Measurements from ENCODE around the gene LRRTM4. TPM values are rescaled to one million over a fixed set of nuclear protein-coding genes. Genes with fewer than 3 reads are reported as not detected.

LRRTM4 gene
- polyA plus RNA-seq, 1 of the 3 experiments (the other 2 are of a cell fraction) = 0.10 TPM

DNA sequence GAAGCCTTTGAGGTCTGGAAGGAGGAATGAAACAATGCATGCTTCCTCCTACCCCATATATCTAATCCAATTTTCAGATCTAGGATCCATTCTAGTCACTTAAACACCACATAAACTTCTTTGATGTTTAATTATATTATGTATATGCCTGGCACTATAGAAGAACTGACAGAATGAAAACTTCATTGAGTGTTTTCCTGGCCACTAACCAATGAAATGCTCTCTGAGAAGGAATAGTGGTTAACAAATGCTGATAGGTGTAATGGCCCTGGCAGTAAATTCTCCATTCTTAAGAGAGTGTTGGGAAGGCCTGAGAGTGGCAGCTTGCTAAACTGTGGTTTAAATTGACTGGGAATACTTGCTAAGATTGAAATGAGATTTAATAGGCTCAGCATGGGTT, 710.0 kb downstream of the LRRTM4 start:
- H3K27ac ChIP-seq (ENCODE audit: low read depth in 2 of 2, low read length in 1 of 2) = no peak overlapping the region; a peak in 1 of 4 replicates
- H3K9ac ChIP-seq = no peak overlapping the region
- no peaks in the 10 kb centered on the region for H3K9me3 ChIP-seq
- H3F3A ChIP-seq (replicated peaks; ENCODE audit: insufficient read depth) = no peaks in the 10 kb centered on the region
- H3K9me2 ChIP-seq = no peaks in the 10 kb centered on the region
- TF ChIP-seq FOXJ3 (CRISPR knock-in tag; IDR thresholded peaks at IDR 0.05) (no peak), YY1 (IDR thresholded peaks at IDR 0.05; ENCODE audit: low read depth) (no peak), SMC3 (IDR thresholded peaks at IDR 0.05; ENCODE audit: low read depth, low read length) (no peak), SIN3A (IDR thresholded peaks at IDR 0.05; ENCODE audit: borderline replicate concordance, low read depth, low read length) (no peak), MEF2A (IDR thresholded peaks at IDR 0.05; ENCODE audit: borderline replicate concordance, low read depth) (no peak), FOXM1 (IDR thresholded peaks at IDR 0.05; ENCODE audit: low read depth) (no peak), EZH2phosphoT487 (IDR thresholded peaks at IDR 0.05; ENCODE audit: borderline replicate concordance, low read depth) (no peak), REST (IDR thresholded peaks at IDR 0.05; ENCODE audit: low read depth, low read length) (no peak), POLR2AphosphoS5 (IDR thresholded peaks at IDR 0.05; ENCODE audit: low read depth, low read length) (no peak), CHD2 (IDR thresholded peaks at IDR 0.05; ENCODE audit: low read length, partially characterized antibody) (no peak), ELF1 (IDR thresholded peaks at IDR 0.05) (no peak), TEAD4 (IDR thresholded peaks at IDR 0.05; ENCODE audit: borderline replicate concordance, insufficient read depth) (no peak), JUND (IDR thresholded peaks at IDR 0.05) (no peak), EP300 (IDR thresholded peaks at IDR 0.05; ENCODE audit: borderline replicate concordance in 1 of 2, low read depth in 1 of 2, low read length in 1 of 2) (no peak), GATA2 (CRISPR knock-in tag; IDR thresholded peaks at IDR 0.05) (no peak), RXRA (IDR thresholded peaks at IDR 0.05; ENCODE audit: borderline replicate concordance, low read depth) (no peak), TAF1 (IDR thresholded peaks at IDR 0.05; ENCODE audit: borderline replicate concordance, low read depth, low read length) (no peak), PBX3 (IDR thresholded peaks at IDR 0.05) (no peak)
- TF ChIP-seq, protein P1, sequence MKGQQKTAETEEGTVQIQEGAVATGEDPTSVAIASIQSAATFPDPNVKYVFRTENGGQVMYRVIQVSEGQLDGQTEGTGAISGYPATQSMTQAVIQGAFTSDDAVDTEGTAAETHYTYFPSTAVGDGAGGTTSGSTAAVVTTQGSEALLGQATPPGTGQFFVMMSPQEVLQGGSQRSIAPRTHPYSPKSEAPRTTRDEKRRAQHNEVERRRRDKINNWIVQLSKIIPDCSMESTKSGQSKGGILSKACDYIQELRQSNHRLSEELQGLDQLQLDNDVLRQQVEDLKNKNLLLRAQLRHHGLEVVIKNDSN (IDR thresholded peaks at IDR 0.05; ENCODE audit: borderline replicate concordance, low read depth) = no peak
- no peaks in the 10 kb centered on the region for H3K79me2 ChIP-seq (ENCODE audit: insufficient read depth)
- H3K4me2 ChIP-seq = no peak overlapping the region
- no peaks in the 10 kb centered on the region for H3K36me3 ChIP-seq (replicated peaks in 1 of 2; ENCODE audit: control insufficient read depth in 1 of 2, insufficient read depth in 2 of 2, low read length in 1 of 2)
- CTCF ChIA-PET = interaction anchor here (0.7 kb wide), 1 partner anchor 580 kb away, joined by 3 read pairs; no protein-coding TSS in a partner anchor
- peaks cover 0 to 3% of the 10 kb centered on the region in 2 experiments; a peak in 2 of 4 replicates for H3K4me1 ChIP-seq (ENCODE audit: control insufficient read depth in 1 of 2, insufficient read depth in 2 of 2, low read depth in 1 of 2, low read length in 1 of 2)
- H2AFZ ChIP-seq (ENCODE audit: low read depth) = no peak overlapping the region
- H4K20me1 ChIP-seq (ENCODE audit: insufficient read depth) = no peaks in the 10 kb centered on the region
- H3K27me3 ChIP-seq (ENCODE audit: insufficient read depth) = no peaks in the 10 kb centered on the region
- no peak for DNase-seq
- POLR2A ChIA-PET = no interaction called here
- H3K4me3 ChIP-seq (ENCODE audit: low read depth in 2 of 2, low read length in 1 of 2) = no peak overlapping the region

All from SK-N-SH (cell line).